Mesendoderm (in vitro differentiated cells): Measurements from ENCODE around the gene SCGB1C1. TPM values are rescaled to one million over a fixed set of nuclear protein-coding genes. Genes with fewer than 3 reads are reported as not detected.
"Not testable (repeated sequence)": the region's sequence is repeated elsewhere in the genome, so short reads cannot be mapped to it uniquely, and the experiment has no call there.

ENCODE experiments used
- DNase-seq: peaks from one replicate; pipeline ENCODE4 v3.0.0; 2013
- H2AK5ac ChIP-seq: 2 replicates; pipeline ENCODE4 v1.6.1; 2013; ENCODE audit warnings: low read length, inconsistent platforms
- H2BK120ac ChIP-seq: 2 replicates; pipeline ENCODE4 v1.6.1; 2013; ENCODE audit warnings: low read depth, mild to moderate bottlenecking, low read length, moderate library complexity, mixed read lengths
- H2BK15ac ChIP-seq: replicated peaks from 2 replicates; pipeline ENCODE4 v1.6.1; 2013; ENCODE audit warnings: low read depth, mild to moderate bottlenecking, moderate library complexity
- H2BK5ac ChIP-seq: 2 replicates; pipeline ENCODE4 v1.6.1; 2013; ENCODE audit warnings: low read length, inconsistent platforms
- H3K18ac ChIP-seq: 2 replicates; pipeline ENCODE4 v1.6.1; 2013; ENCODE audit warnings: mild to moderate bottlenecking, low read length, mixed read lengths
- H3K23ac ChIP-seq: one replicate; pipeline ENCODE4 v1.6.1; 2013; ENCODE audit warnings: low read length
- H3K27ac ChIP-seq: 2 replicates; pipeline ENCODE4 v1.5.1; 2013; ENCODE audit warnings: low read depth, mild to moderate bottlenecking, inconsistent platforms, low read length, moderate library complexity
- H3K27me3 ChIP-seq: 2 replicates; pipeline ENCODE4 v1.6.1; 2013; ENCODE audit warnings: low read length, control low read depth, mild to moderate bottlenecking, inconsistent platforms; ENCODE audit not compliant: insufficient read depth, poor library complexity
- H3K36me3 ChIP-seq: 2 replicates; pipeline ENCODE4 v1.6.1; 2013; ENCODE audit warnings: low read length, inconsistent platforms; ENCODE audit not compliant: control insufficient read depth, insufficient read depth
- H3K4ac ChIP-seq: one replicate; pipeline ENCODE4 v1.6.1; 2013; ENCODE audit warnings: low read depth, mild to moderate bottlenecking, low read length, moderate library complexity
- H3K4me1 ChIP-seq: 2 replicates; pipeline ENCODE4 v1.6.1; 2013; ENCODE audit warnings: low read depth, low read length, inconsistent platforms; ENCODE audit not compliant: control insufficient read depth
- H3K4me2 ChIP-seq: 2 replicates; pipeline ENCODE4 v1.6.1; 2013; ENCODE audit warnings: low read length
- H3K4me3 ChIP-seq: 2 replicates; pipeline ENCODE4 v1.5.1; 2013; ENCODE audit warnings: mild to moderate bottlenecking, low read length
- H3K56ac ChIP-seq: one replicate; pipeline ENCODE4 v1.6.1; 2013; ENCODE audit warnings: low read length
- H3K79me1 ChIP-seq: 2 replicates; pipeline ENCODE4 v1.6.1; 2013; ENCODE audit warnings: low read length, inconsistent platforms
- H3K79me2 ChIP-seq: 2 replicates; pipeline ENCODE4 v1.6.1; 2013; ENCODE audit warnings: mild to moderate bottlenecking, low read length; ENCODE audit not compliant: control insufficient read depth, insufficient read depth
- H3K9ac ChIP-seq: 2 replicates; pipeline ENCODE4 v1.6.1; 2013; ENCODE audit warnings: low read length, inconsistent platforms
- H4K5ac ChIP-seq: one replicate; pipeline ENCODE4 v1.6.1; 2013; ENCODE audit warnings: low read length
- H4K8ac ChIP-seq: one replicate; pipeline ENCODE4 v1.6.1; 2013; ENCODE audit warnings: low read depth, mild to moderate bottlenecking, control low read depth, low read length, moderate library complexity
- WGBS: extraction: QIAGEN DNeasy Blood & Tissue Kit; methylation state at CpG from one replicate; pipeline ENCODE4 v1.1.7; 2013; ENCODE audit warnings: low lambda C conversion rate, missing lambda C conversion rate; ENCODE audit not compliant: insufficient coverage; ENCODE audit errors: extremely low coverage; 5-methylcytosine and 5-hydroxymethylcytosine counted together
- small RNA-seq: library from polyadenylated mRNA; stranded (forward); fragments of <200 nt; extraction: miRNeasy Mini kit (QIAGEN cat#:217004); gene quantifications from one replicate; pipeline ENCODE3, GENCODE V24; 2013; ENCODE audit not compliant: insufficient read depth

The SCGB1C1 gene

DNA sequence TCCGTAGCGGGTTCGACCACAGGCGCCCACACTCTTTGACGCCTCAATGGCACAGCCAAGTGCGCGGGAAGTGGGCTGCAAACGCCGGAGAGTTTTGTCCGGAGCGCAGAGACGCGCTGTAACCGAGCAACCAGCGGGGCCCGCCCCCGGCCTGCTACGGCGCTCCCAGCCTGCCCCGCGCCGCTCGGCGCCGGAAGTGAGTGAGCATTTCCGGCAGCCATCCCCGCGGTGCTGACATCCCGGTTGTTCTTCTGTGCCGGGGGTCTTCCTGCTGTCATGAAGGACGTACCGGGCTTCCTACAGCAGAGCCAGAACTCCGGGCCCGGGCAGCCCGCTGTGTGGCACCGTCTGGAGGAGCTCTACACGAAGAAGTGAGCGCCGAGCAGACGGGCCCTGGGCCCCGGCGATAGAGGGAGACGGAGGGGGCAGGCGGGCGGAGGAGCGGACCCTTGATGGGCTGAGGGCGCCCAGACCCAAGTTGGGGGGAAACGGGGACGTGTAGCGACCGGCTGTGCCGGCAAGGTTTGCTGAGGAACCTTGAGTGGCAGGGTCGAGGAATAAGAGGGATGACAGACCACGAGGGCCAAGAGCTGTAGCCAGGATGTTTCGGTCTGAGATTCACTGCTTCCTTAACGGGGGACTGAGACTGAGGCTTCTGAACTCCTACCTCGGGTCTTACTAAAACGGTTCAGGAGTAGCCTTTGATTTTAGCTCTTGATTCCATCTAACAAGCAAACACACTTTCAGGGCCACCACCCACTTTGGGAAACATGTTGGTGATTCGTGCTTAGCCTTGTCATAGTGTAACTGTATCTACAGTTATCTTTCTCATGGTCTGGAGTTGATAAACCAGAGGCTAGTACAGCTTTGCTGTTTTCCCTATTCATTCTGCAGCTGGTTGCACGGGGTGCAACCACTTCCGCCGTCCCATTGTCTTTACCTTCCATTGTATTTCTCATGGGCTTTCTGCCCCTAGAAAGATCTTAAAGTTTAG is 44.2 kb downstream of the SCGB1C1 start, which contains the start of gene PSMD13:
TSS of gene PSMD13 (plus strand) at position 203 of the 994 bp plus-strand sequence. CDS start at position 277, 74 bp downstream.
- WGBS = no CpG with 5 or more reads among the region's 62 CpGs
- H2BK5ac ChIP-seq = no peak within 1 kb of the TSS

DNA sequence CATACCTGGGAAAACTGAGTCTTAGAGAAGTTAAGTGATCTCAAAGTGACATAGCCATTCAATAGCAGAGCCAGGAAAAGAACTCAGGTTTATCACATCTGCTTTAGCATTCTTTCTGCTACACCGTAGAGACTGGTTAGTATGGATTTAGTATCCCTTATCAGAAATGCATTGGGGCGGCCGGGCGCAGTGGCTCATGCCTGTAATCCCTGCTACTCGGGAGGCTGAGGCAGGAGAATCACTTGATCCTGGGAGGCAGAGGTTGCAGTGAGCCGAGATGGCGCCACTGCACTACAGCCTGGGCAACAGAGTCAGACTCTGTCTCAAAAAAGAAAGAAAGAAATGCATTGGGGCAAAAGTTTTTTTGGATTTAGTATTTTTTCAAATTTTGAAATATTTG is 45.5 kb downstream of the SCGB1C1 start:
- not testable (repeated sequence) for H3K27ac ChIP-seq, H3K23ac ChIP-seq, H3K4me3 ChIP-seq, H3K56ac ChIP-seq, H2BK15ac ChIP-seq, H3K4me1 ChIP-seq, H3K18ac ChIP-seq, H3K4me2 ChIP-seq, H4K5ac ChIP-seq, H2BK5ac ChIP-seq, H3K27me3 ChIP-seq, H2BK120ac ChIP-seq, H3K9ac ChIP-seq, H2AK5ac ChIP-seq, H4K8ac ChIP-seq, H3K36me3 ChIP-seq, DNase-seq, H3K4ac ChIP-seq
- WGBS = no CpG with 5 or more reads among the region's 7 CpGs
- Histone ChIP-seq H3K79me2 (peaks cover 19% of the 10 kb centered on the region), H3K79me1 (peaks cover 10% of the 10 kb centered on the region)

More for the DNA sequence above, 44.2 kb downstream of the SCGB1C1 start, which contains the start of gene PSMD13:
- Histone ChIP-seq H3K4ac (no peak within 1 kb of the TSS), H3K4me2 (peak within 1 kb of the TSS; percentile 84), H2BK15ac (no peak within 1 kb of the TSS), H3K79me2 (peaks cover 19% of the 10 kb centered on the region), H4K5ac (no peak within 1 kb of the TSS), H3K4me1 (no peaks in the 10 kb centered on the region), H3K4me3 (peak within 1 kb of the TSS; percentile 76), H3K79me1 (peaks cover 10% of the 10 kb centered on the region), H3K9ac (peak within 1 kb of the TSS; percentile 86), H3K36me3 (no peaks in the 10 kb centered on the region), H2AK5ac (no peak within 1 kb of the TSS), H2BK120ac (no peak within 1 kb of the TSS), H3K27ac (peak within 1 kb of the TSS; percentile 84), H3K27me3 (no peaks in the 10 kb centered on the region), H4K8ac (peak within 1 kb of the TSS; percentile 77), H3K18ac (peak within 1 kb of the TSS; percentile 89), H3K56ac (peak within 1 kb of the TSS; percentile 88), H3K23ac (no peak within 1 kb of the TSS)
- DNase-seq = peak; percentile 89

DNA sequence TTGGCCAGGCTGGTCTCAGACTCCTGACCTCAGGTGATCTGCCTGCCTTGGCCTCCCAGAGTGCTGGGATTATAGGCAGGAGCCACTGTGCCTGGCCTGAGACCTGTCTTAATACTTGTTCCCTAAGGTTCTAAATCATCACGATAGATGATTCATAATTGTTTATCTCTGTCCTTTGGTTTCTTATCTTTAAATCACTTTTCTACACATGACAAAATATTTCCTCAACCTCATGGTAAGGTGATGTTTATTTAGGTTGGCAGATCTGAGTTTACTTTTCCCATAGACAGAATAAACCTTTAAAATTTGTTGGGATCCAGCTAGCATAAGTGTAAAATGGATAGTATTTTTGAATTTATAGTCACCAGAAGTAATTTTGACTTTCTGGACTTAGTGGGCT is 47.4 kb downstream of the SCGB1C1 start:
- H3K79me1 ChIP-seq = peaks cover 10% of the 10 kb centered on the region
- H4K5ac ChIP-seq = no peak overlapping the region
- H3K27ac ChIP-seq = no peak overlapping the region
- H2BK5ac ChIP-seq = no peak overlapping the region
- H3K36me3 ChIP-seq = peaks cover 3% of the 10 kb centered on the region
- no peak overlapping the region for H3K4me3 ChIP-seq
- WGBS = no CpG with 5 or more reads among the region's 1 CpG
- H2AK5ac ChIP-seq = no peak overlapping the region
- no peak overlapping the region for H3K18ac ChIP-seq
- no peak for DNase-seq
- no peak overlapping the region for H3K23ac ChIP-seq
- no peak overlapping the region for H3K4ac ChIP-seq
- H3K4me1 ChIP-seq = no peaks in the 10 kb centered on the region
- H3K27me3 ChIP-seq = no peaks in the 10 kb centered on the region
- no peak overlapping the region for H2BK120ac ChIP-seq
- H3K4me2 ChIP-seq = no peak overlapping the region
- H3K9ac ChIP-seq = no peak overlapping the region
- no peak overlapping the region for H2BK15ac ChIP-seq
- H4K8ac ChIP-seq = no peak overlapping the region
- no peak overlapping the region for H3K56ac ChIP-seq
- peaks cover 19% of the 10 kb centered on the region for H3K79me2 ChIP-seq

DNA sequence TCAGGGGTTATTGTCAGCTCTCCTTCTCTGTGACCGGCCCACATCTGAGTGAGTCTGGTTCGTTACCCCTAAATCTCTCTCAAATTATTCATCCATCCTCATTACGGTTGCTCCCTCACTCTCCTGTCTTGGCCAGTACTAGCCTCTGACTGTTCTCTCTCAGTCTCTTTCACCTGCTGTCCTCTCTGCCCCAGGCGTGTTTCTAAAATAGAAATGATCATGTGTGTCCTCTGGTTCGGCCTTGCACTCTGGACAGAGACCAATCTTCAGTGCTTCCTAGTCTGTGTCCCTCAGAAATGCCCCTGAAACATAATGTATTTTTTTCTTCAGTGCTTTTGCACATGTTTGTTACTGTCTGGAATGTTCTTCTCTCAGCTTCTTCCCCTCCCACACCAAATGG is 48.8 kb downstream of the SCGB1C1 start:
- no peak overlapping the region for H3K4ac ChIP-seq
- no peaks in the 10 kb centered on the region for H3K27me3 ChIP-seq
- WGBS = no CpG with 5 or more reads among the region's 5 CpGs
- no peak overlapping the region for H4K8ac ChIP-seq
- no peak overlapping the region for H3K4me2 ChIP-seq
- H2BK15ac ChIP-seq = no peak overlapping the region
- no peak overlapping the region for H3K27ac ChIP-seq
- no peak overlapping the region for H2BK120ac ChIP-seq
- H3K23ac ChIP-seq = no peak overlapping the region
- peaks cover 10% of the 10 kb centered on the region for H3K79me1 ChIP-seq
- no peak overlapping the region for H3K9ac ChIP-seq
- no peak for DNase-seq
- H3K56ac ChIP-seq = no peak overlapping the region
- no peak overlapping the region for H2BK5ac ChIP-seq
- H3K79me2 ChIP-seq = peaks cover 19% of the 10 kb centered on the region
- H3K4me3 ChIP-seq = no peak overlapping the region
- H2AK5ac ChIP-seq = no peak overlapping the region
- peaks cover 3% of the 10 kb centered on the region for H3K36me3 ChIP-seq
- H3K18ac ChIP-seq = no peak overlapping the region
- no peak overlapping the region for H4K5ac ChIP-seq
- H3K4me1 ChIP-seq = no peaks in the 10 kb centered on the region

Small RNA genes within 50 kb of the gene (small RNA-seq; reads per million reads assigned to genes)
- not detected for gene RNU6-447P
